Epithelial cell of esophagus (primary cell): ENCODE data around the gene SCAMP2.
"Not testable (repeated sequence)": the region's sequence is repeated elsewhere in the genome, so short reads cannot be mapped to it uniquely, and the experiment has no call there.

Source experiments
- DNase-seq: peaks from one replicate; pipeline ENCODE4 v3.0.0; 2010; ENCODE audit warnings: low read depth
- H3K4me3 ChIP-seq: 2 replicates; pipeline ENCODE4 v1.5.1; 2011; ENCODE audit warnings: mild to moderate bottlenecking, low read length, control low read depth
- CTCF ChIP-seq: IDR thresholded peaks from 2 replicates; pipeline ENCODE4 v1.5.1; 2011; ENCODE audit warnings: low read depth, mild to moderate bottlenecking, low read length, control low read depth, inconsistent platforms; ENCODE audit not compliant: insufficient read depth; ENCODE audit errors: missing control alignments

Gene SCAMP2

DNA sequence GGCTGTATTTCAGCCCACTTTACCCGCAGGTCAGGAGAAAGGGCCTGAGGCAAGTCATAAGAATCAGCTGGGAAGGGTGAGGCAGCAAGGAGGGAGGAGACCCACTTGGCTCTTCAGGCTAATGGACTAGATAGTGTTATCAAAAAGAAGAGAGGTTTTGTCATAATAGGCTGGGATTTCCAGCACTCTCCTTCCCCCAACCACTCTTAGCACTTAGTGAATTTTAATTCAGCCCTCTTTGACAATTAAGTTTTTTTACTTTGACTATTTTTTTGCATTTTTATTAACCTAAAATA lies 17.4 kb upstream of the SCAMP2 start:
- peak overlapping the region; percentile 94 for H3K4me3 ChIP-seq
- DNase-seq = no peak
- no peak for TF ChIP-seq CTCF

- H3K4me3 ChIP-seq = peak within 1 kb of the TSS; percentile 94
- no peak for TF ChIP-seq CTCF
- DNase-seq = peak; percentile 78
Observed at GRCh38 chr15:74889883-74890664, 16.9 kb upstream of the SCAMP2 start, which contains the start of gene MPI. Gene MPI (plus strand): TSS chr15:74890042. CDS start chr15:74890074, 32 bp downstream.

GRCh38 chr15:74889390-74889882 lies 16.3 kb upstream of the SCAMP2 start:
- peak overlapping the region; percentile 94 for H3K4me3 ChIP-seq
- no peak for DNase-seq
- TF ChIP-seq CTCF = no peak

- DNase-seq = no peak
- no peak for TF ChIP-seq CTCF
- H3K4me3 ChIP-seq = no peak overlapping the region
Observed at GRCh38 chr15:74888716-74889115, 15.6 kb upstream of the SCAMP2 start.

DNA sequence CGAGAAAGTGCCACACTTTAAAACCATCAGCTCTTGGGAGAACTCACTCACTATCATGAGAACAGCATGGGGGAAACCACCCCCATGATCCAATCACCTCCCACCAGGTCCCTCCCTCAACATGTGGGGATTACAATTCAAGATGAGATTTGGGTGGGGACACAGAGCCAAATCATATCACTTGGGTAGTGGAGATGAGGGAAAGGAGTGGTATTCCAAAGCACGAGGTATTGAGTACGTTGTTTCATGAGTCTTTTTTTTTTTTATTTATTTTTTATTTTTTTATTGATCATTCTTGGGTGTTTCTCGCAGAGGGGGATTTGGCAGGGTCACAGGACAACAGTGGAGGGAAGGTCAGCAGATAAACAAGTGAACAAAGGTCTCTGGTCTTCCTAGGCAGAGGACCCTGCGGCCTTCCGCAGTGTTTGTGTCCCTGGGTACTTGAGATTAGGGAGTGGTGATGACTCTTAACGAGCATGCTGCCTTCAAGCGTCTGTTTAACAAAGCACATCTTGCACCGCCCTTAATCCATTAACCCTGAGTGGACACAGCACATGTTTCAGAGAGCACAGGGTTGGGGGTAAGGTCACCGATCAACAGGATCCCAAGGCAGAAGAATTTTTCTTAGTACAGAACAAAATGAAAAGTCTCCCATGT lies 14.5 kb upstream of the SCAMP2 start:
- H3K4me3 ChIP-seq, DNase-seq: not testable (repeated sequence)

DNA sequence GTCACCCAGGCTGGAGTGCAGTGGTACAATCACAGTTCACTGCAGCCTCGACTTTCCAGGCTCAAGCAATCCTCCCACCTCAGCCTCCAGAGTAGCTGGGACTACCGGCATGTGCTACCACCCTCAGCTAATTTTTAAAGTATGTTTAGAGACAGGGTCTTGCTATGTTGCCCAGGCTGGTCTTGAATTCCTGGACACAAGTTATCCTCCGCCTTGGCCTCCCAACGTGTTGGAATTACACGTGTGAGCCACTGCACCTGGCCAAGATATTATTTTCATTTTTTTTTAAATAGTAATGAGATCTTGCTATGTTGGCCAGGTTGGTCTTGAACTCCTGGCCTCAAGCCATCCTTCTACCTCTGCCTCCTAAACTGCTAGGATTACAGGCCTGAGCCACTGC lies 12.3 kb upstream of the SCAMP2 start:
- no peak for TF ChIP-seq CTCF
- no peak overlapping the region for H3K4me3 ChIP-seq
- no peak for DNase-seq

DNA sequence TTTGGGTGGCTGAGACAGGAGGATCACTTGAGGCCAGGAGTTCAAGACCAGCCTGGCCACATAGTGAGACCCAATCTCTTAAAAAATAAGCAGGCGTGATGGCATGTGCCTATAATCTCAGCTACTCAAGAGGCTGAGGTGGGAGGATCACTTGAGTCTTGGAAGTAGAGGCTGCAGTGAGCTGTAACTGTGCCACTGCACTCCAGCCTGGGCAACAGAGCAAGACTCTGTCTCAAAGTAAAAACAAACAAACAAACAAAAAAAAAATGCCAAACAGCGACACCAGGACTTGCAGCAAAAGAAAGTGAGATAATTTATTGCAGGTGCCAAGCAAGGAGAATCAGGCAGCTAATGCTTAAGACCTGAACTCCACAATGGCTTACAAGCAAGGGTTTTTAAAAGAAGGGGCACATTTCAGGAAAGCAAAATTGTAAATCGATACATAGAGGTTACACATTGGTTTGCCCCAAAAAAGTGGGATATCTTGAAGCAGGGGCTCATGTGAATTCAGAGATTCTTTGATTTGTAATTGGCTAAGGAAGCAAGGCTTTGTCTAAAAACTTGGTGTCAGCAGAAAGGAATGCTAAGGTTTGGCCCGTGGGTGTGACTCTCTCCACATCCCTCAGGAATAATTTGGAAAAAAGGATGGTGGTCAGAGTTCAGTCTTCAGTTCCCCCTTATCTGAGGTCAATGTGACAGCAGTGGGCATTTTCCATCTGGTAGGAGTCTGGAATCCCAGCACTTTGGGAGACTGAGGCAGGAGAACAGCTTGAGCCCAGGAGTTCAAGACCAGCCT lies 11.5 kb upstream of the SCAMP2 start:
- peak; percentile 45 for DNase-seq
- TF ChIP-seq CTCF = no peak
- H3K4me3 ChIP-seq = no peak overlapping the region
